ENCODE measurements around the gene NMUR1.
"Not testable (repeated sequence)": the region's sequence is repeated elsewhere in the genome, so short reads cannot be mapped to it uniquely, and the experiment has no call there.

The NMUR1 gene

GRCh38 chr2:231530099-231531011 lies at the start of gene NMUR1:
TSS of gene NMUR1 (minus strand) at chr2:231530445. CDS start at chr2:231530361, 84 bp downstream.
- no peak for DNase-seq

- no peak for DNase-seq
Measured at GRCh38 chr2:231579560-231579959, 49.3 kb upstream of the NMUR1 start.

GRCh38 chr2:231578655-231579054 lies 48.4 kb upstream of the NMUR1 start:
- DNase-seq = not testable (repeated sequence)

- no peak for DNase-seq
Measured at GRCh38 chr2:231576465-231576864, 46.2 kb upstream of the NMUR1 start.

- DNase-seq = no peak
Measured at GRCh38 chr2:231575612-231576256, 45.5 kb upstream of the NMUR1 start.

GRCh38 chr2:231573698-231574421 lies 43.6 kb upstream of the NMUR1 start:
- no peak for DNase-seq

GRCh38 chr2:231573096-231573495 lies 42.9 kb upstream of the NMUR1 start:
- DNase-seq = no peak

GRCh38 chr2:231571661-231572191 lies 41.5 kb upstream of the NMUR1 start:
- no peak for DNase-seq

- not testable (repeated sequence) for DNase-seq
Measured at GRCh38 chr2:231570915-231571314, 40.7 kb upstream of the NMUR1 start.

GRCh38 chr2:231568785-231569435 lies 38.7 kb upstream of the NMUR1 start:
- DNase-seq = no peak

- no peak for DNase-seq
Measured at GRCh38 chr2:231568098-231568784, 38.0 kb upstream of the NMUR1 start.

GRCh38 chr2:231567159-231567558 lies 36.9 kb upstream of the NMUR1 start:
- DNase-seq = no peak

- no peak for DNase-seq
Measured at GRCh38 chr2:231565887-231566594, 35.8 kb upstream of the NMUR1 start.

GRCh38 chr2:231563378-231563961 lies 33.2 kb upstream of the NMUR1 start:
- peak; percentile 20 for DNase-seq

- peak; percentile 47 for DNase-seq
Measured at GRCh38 chr2:231557571-231558217, 27.4 kb upstream of the NMUR1 start.

- DNase-seq = no peak
Measured at GRCh38 chr2:231556981-231557380, 26.7 kb upstream of the NMUR1 start.

- DNase-seq = not testable (repeated sequence)
Measured at GRCh38 chr2:231556496-231556895, 26.3 kb upstream of the NMUR1 start.

- DNase-seq = no peak
Measured at GRCh38 chr2:231554748-231555545, 24.7 kb upstream of the NMUR1 start.

GRCh38 chr2:231554327-231554726 lies 24.1 kb upstream of the NMUR1 start:
- no peak for DNase-seq

- no peak for DNase-seq
Measured at GRCh38 chr2:231552752-231553151, 22.5 kb upstream of the NMUR1 start.

Data from DMS79 treated with DMSO at 0.1 percent for 48 hours (cell line).